ENCODE data around the gene CCL23.

DNA sequence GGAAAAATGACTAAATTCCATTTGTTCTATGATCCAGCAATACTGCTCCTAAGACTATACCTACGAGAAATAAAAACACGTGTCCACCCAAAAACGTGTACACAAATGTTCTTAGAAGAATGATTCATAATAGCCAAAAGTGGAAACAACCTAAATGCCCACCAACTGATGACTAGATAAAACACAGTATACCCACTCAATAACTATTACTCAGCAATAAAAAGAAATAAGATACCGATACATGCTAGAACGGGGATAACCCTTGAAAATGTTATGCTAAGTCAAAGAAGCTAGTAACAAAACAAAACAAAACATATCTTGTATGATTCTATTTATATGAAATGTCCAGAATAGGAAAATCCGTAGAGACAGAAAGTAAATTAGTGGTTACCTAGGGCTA is 54.1 kb downstream of the CCL23 start:
- no peak for TF ChIP-seq ATF3 (IDR thresholded peaks at IDR 0.05)
- no peak for TF ChIP-seq GABPA (IDR thresholded peaks at IDR 0.05 in 1 of 2, conservative IDR thresholded peaks at IDR 0.05 in 1 of 2)
- TF ChIP-seq, protein P1, sequence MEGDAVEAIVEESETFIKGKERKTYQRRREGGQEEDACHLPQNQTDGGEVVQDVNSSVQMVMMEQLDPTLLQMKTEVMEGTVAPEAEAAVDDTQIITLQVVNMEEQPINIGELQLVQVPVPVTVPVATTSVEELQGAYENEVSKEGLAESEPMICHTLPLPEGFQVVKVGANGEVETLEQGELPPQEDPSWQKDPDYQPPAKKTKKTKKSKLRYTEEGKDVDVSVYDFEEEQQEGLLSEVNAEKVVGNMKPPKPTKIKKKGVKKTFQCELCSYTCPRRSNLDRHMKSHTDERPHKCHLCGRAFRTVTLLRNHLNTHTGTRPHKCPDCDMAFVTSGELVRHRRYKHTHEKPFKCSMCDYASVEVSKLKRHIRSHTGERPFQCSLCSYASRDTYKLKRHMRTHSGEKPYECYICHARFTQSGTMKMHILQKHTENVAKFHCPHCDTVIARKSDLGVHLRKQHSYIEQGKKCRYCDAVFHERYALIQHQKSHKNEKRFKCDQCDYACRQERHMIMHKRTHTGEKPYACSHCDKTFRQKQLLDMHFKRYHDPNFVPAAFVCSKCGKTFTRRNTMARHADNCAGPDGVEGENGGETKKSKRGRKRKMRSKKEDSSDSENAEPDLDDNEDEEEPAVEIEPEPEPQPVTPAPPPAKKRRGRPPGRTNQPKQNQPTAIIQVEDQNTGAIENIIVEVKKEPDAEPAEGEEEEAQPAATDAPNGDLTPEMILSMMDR (IDR thresholded peaks at IDR 0.05; ENCODE audit: low read depth, low read length, missing input control), result no peak
- no peak for TF ChIP-seq YY1 (IDR thresholded peaks at IDR 0.05)
- no peak for TF ChIP-seq TAF1 (conservative IDR thresholded peaks at IDR 0.05)
